ENCODE measurements around the gene ZFPM1.
"Not testable (repeated sequence)": the region's sequence is repeated elsewhere in the genome, so short reads cannot be mapped to it uniquely, and the experiment has no call there.

The ZFPM1 gene

DNA sequence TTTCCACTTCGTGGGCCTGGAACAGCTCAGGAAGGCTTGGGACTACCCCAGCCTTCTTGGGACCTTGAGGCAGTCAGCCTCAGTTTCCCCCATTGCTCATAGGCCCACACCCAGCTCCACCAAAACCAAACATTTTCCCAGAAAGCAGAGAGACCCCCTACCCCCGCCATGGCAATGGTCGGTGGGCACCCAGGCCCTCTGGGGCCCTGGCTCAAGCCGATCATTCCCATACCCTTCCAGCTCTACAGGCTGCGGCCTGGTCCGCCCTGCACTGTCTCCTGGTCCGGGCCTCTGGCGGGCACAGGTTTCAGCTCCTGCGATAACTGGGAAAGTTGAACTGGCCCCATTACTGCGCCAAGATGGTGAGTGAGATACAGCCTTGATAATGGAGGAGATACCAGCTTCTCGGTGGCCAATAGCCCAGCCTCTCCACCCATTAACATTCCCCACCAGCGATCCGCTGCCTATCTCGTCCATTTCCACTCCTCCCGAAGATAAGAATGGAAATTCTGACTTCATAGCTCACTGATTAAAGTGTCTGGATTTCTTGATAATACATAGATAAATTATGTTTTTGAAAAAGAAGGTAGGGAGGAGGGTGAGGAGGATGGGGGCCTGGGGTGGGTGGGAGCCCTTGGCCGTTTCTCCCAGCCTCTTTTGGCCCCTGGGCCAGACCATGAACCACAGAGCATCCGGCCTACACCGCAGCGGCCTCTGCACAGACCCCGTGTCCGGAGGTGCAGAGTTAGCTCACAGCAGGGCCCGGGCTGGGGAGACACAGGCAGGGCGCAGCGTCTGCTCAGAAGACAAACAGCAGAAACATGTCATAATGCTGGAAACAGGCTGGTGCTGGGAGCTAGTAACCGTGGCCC, 11.6 kb downstream of the ZFPM1 start:
- in situ Hi-C loops (cut with MboI; ENCODE audit: low sequenced_read_pairs), result no loop called here

DNA sequence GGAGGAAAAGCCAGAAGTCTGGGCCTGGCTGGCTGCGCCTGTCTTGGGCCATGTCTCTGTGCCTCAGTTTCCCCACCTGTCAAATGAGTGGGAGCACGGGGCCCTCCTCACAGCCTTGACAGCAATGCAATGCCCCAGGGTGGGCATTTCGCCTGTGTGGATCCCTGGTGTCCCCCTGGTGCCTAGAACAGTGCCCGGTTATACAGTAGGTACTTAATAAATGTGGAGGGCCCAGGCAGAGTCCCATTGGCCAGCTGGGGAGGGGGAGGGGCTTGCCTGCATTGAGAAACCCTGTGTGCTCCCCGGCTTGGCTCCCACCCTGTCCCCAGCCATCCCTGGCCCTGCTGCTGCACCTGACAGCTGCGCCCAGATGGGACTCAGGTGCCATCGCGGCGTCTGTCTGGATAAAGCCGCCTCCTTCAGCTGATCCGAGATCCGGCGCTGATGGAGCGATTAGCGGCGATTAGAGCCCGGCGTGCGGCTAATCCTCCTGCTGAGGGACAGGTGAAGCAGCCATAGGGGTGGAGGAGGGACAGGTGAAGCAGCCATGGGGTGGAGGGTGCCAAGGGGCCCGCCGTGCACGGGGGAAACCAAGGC, 12.4 kb downstream of the ZFPM1 start:
- in situ Hi-C loops (cut with MboI; ENCODE audit: low sequenced_read_pairs), result no loop called here

DNA sequence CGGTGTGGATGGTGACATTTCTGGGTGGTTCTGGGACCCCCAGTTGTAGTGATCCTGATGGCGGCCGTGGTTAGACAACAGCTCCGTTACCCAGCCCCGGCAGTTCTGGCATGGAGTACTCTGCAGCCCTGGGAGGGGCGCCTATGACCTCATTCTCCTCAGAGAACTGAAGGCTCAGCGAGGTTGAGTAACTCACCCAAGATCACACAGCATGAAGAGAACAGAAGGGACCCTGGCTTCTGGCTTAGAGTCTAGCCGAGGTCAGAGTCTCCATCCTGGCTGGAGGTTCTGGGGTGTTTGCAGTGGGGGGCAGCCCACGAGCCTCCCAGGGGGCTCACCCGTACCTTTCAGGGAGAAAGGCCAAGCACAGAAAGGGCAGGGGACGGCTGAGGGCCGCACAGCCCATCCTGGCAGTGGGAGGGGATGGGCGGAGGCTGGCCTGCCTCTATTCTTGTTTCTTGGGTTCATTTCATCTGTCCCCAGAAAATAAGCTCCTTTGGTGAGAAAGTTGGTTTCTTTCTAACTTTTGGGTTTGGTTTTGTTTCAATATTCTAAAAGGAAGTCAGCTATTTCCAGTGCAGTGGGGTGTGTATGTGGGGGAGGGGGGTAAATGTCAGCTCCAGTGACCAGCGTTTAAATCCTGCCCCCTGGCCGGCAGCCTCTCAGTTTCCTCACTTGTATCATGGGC, 13.2 kb downstream of the ZFPM1 start:
- in situ Hi-C loops (cut with MboI; ENCODE audit: low sequenced_read_pairs), result no loop called here

DNA sequence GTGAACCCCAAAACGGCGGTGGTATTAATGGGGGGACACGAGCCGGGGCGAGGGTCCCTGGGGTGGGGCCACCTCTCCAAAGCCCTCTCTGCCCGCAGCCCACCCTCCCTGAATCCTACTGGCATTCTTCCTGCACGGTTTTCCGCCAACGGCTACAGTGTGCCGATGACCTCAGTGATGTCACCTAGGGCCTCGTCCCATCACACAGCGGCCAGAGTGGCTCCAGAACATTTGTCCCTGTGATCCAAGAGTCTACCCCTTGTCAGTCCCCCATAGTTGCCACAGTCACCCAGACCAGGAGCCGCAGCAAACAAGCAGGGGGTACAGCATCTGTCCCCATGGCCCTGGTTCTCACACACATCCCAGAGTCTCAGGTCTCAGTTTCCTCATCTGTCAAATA, 13.9 kb downstream of the ZFPM1 start:
- in situ Hi-C loops (cut with MboI; ENCODE audit: low sequenced_read_pairs), result no loop called here

DNA sequence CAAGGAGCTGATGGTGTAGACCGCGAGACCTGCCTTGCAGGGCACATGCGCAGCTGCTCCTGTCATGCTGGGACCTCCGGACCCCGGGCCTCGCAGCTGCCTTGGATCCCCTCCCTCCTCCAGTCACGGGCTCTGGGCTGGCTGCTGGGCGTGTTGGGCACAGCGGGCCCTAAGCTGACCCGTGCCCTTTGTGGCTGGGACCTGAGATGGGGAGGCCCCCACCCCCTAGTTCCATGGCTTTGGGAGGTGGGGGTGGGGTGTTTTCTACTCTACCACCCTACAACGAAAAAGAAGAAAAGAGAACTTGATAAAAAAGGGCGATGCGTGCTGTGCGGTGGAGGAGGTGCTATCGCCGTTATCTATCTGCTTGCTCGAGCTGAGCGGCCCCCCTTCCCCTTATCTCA, 14.5 kb downstream of the ZFPM1 start:
- in situ Hi-C loops (cut with MboI; ENCODE audit: low sequenced_read_pairs), result no loop called here

DNA sequence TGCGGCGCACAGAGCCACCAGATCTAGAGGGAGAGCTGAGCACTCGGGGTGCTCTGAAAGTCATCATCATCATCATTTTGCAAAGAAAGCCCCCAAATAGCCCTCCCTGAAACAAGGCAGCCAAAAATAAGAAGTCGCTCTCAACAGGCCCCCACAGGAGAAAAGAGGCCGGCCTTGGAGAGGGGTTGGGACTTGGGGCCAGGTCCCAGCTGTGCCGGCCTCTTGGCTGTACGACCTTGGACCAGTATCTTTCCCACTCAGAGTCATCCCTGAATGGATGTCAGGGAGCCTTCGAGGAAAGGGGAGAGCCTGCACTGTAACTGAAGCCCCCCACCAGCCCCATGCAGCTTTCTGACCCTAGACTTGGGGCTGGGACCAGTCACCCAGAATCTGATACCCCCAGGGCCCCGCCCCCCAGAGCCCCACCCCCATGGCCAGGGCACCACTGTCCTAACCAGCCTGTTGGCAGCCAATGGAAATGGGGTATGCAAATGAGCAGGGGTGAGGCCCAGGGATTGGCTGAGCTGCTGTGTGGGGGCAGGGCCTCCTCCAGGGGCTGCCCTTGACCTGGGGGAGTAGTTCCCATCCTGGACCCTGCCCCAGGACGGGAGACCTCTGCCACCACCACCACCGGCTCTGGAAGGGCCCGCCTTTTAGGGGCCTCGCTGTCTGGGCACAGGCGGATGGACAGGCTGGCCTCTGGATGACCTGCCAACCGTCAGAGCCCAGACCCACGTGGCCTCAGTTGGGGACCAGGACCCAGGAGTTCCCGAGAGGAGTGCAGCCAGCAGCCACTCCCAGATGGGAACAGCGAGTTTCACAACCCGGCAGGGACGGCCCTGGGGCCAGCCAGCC, 15.4 kb downstream of the ZFPM1 start:
- in situ Hi-C loops (cut with MboI; ENCODE audit: low sequenced_read_pairs), result no loop called here

DNA sequence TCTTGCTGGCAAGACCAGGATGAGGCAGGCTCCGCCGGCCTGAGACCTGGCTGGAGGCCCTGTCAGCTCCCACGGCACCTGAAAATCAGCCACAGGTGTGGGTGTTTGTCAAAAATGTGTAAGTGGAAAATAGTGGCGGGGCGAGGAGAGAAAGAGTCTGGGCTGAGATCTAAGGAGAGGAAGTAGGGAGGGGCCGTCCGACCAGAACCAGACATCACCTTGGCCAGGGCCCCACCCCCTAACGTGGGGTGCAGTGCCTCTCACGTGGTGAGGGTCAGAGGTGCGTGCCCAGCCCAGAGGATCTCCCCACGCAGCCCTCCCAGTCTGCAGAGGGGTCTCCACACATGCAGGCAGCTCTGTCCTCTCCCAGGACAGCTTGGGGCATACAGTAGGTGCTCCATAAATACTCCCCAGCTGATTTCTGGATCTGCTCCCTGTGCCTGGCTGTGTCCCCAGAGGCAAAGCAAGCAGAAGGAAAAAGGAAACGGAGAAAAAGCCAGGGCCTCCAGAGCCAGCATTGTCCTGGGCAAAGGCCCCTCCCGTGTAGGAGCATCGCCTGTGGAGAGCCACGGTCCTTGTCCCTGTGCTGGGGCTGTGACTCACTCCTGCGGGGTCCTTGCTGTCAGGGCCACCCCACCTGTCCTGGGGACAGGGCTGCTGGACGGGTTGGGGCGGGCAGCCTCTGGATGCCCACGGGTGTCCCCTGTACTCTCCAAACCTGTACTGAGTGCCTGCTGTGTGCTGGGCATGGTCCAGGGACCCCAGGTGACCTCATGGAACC, 16.7 kb downstream of the ZFPM1 start:
- in situ Hi-C loops (cut with MboI; ENCODE audit: low sequenced_read_pairs), result no loop called here

DNA sequence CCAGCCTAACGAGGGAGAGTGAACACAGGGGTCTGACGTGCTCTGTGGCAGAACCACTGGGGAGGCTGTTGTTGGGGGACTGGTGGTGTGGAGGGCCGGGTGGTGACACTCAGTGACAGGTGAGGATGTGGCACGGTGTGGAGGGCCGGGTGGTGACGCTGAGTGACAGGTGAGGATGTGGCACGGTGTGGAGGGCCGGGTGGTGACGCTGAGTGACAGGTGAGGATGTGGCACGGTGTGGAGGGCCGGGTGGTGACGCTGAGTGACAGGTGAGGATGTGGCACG, 17.3 kb downstream of the ZFPM1 start:
- in situ Hi-C loops (cut with MboI; ENCODE audit: low sequenced_read_pairs), result not testable (repeated sequence)

DNA sequence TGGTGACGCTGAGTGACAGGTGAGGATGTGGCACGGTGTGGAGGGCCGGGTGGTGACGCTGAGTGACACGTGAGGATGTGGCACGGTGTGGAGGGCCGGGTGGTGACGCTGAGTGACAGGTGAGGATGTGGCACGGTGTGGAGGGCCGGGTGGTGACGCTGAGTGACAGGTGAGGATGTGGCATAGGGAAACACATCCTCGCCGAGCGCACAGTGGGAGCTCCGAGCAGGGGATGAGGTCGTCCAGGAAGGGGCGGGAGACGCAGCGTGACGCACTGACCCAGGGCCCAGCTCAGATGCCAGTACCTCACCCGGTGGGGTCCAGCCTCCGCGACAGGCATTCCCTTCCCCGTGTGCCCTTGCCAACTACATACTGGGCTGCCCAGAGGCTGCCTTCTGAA, 17.6 kb downstream of the ZFPM1 start:
- in situ Hi-C loops (cut with MboI; ENCODE audit: low sequenced_read_pairs), result not testable (repeated sequence)

DNA sequence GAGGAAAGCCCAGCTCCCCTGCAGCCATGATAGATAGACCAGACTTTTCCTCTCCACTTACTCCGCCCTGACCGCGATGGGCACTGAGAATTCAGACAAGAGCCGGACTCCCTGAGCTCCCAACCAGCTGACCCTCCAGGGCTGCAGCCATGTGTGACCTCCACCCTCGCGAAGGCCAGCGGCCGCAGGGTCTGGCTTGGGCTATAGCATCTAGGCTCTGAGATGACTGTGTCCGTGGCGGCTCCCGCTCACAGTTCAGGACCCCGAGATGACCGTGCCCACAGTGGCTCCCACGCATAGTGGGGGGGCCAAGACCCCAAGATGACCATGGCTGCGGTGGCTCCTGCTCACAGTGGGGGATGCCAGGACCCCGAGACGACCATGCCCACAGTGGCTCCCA, 18.0 kb downstream of the ZFPM1 start:
- in situ Hi-C loops (cut with MboI; ENCODE audit: low sequenced_read_pairs), result no loop called here

DNA sequence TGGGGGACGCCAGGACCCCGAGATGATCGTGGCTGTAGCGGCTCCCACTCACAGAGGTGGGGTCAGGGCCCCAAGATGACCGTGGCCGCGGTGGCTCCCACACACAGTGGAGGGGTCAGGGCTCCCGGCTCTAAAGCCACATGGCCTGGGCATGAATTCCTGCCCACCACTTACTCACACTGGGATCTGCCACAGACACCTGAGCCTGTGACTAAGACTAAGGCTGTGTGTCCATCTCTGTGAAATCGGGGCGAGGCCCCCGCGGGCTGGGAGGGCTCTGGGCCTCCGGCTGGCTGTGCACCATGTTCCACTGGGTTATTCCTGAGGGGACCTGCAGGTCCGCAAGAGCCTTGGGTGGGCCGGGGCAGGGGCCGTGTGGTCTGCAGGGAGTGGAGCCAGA, 18.5 kb downstream of the ZFPM1 start:
- in situ Hi-C loops (cut with MboI; ENCODE audit: low sequenced_read_pairs), result no loop called here

DNA sequence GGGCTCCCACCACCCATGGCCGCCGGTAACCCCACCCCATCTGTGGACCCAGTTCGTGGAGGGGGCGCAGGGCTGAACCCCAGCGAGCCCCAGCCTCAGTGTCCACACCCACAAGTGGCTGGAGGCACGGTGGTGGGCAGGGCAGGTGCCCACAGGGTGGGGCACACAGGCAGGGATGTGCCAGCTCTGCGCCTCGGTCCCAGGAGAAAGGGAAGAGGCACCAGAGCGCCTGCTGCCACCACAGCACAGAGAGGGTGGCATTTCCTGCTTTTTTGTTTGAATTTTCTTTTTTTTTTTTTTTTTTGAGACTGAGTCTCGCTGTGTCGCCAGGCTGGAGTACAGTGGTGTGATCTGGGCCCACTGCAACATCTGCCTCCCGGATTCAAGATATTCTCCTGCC, 19.0 kb downstream of the ZFPM1 start:
- in situ Hi-C loops (cut with MboI; ENCODE audit: low sequenced_read_pairs), result no loop called here

DNA sequence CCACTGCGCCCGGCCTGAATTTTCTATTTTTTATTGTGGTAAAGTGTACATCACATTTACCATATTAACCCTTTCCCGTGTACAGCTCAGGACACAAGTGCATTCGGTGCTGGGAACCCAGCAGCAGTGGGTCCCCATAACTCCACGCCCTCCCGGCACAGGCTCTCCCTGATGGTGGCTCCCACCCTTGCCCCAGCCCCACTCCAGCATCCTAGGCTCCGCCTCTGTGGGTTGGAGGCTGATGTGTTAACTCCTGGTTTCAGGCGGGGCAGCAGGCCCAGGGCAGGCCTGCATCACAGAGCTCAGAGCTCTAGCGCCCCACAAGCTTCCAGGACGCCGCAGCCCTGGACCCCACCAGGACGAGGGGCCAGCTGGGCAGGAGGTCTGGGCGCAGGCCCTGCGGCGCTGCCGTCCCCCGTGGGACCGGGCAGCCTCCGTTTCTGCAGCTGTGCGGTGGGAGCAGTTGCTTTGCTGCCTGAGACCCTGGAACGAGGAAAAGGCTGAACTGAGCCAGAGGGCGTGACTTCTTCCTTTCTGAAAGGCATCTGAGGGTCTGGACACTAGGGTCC, 19.6 kb downstream of the ZFPM1 start:
- in situ Hi-C loops (cut with MboI; ENCODE audit: low sequenced_read_pairs), result no loop called here

DNA sequence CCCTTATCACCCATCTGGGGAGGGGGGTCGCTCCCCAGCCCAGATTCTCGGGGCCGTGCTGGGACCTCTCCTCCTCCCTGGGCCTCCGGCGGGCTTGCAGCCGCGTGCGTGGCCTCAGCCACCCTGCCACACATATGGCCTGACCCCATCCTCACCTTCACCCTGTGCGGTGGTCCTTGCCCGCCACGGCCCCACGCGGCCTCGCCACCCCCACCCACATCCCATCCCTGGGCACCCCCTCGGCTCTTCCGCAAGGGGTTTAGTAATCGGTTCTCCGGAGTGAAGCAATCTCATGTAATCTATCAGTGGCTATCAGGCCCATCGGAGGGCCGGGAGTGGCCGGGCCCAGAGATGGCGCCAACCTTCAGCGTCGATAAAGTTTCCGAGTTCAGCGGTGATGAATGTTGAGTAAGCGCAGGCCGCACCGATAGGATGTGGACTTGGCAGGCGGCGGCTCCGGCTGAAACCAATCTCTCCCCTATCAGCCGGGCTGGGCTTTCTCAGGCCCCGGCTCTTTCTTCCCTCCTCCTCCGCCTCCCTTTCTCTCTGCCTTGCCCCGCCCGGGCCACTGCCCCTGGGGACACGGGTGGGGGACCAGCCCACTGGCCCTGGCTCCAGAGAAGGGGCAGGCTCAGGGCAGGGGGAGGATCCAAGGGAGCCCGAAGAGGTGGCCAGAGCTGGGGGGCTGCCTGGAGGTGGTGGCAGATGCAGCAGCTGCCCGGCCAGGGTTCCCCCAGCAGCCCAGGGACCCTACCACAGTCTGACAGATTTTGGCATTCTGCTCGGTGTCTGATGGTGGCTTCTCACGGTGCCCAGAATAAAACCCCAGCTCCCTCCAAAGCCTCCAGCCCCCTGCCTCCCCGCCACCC, 20.8 kb downstream of the ZFPM1 start:
- in situ Hi-C loops (cut with MboI; ENCODE audit: low sequenced_read_pairs), result no loop called here

DNA sequence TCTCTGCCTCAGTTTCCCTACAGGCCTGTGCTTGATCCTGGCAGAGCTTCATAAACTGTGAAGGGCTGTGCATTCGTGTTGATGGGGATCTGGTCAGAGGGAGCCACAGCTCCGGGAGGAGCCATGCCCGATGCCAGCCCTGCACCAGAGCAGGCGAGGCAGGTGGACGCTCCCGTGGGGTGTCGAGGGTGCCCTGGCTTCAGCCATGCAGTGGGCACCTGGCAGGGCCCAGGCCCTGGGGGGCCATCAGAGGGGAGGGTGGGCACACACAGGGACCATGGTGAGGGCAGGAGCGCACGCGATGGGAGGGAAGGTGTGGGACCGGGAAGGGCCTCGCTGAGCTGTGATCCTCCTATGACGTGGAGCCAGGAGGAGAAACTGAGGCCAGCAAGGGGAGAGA, 22.0 kb downstream of the ZFPM1 start:
- in situ Hi-C loops (cut with MboI; ENCODE audit: low sequenced_read_pairs), result no loop called here

DNA sequence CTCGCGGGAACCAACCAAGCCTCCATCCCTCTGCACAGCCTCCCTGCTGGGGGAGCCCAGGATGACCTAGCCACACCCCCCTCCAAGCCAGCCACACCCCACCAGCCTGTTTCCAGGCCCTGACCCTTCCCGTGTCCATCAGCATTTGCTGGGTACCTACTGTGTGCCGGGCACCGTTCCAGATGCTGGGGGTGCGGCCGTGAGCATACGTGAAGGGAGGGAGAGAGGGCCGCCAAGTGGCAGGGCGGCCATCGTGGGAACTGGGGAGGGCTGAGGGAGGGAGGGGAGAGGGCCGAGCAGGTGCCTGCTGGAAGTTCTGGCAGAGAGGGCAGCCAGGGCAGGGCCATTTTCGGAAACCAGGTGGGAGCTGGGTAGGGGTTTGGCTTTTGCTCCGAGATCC, 23.1 kb downstream of the ZFPM1 start:
- in situ Hi-C loops (cut with MboI; ENCODE audit: low sequenced_read_pairs), result no loop called here

DNA sequence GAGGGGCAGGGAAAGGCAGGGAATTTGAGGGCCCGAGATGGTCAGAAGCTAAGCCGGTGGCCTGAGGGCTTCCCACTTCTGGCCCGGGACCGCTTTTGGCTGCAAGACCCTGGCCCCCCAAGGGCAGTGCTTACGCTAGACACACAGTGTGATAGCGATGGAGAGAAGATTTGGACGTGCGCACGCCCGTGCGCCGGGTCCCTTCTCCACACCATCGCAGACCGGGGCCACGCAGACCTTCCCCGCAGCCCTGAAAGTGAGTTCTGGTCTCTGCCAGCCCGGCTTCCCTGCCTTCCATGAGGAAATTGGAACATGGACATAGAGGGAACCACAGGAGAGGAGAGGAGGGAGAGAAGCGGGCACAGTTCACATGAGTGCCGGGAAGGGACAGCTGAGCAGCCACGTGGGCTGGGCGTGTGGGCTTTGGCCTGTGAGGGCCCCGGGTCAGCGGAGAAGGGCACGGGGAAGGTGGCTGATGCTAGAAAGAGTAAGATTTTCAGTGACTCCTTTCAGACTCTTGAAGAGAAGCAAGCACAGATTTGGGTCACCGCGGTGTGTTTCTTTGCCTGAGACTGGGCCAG, 23.8 kb downstream of the ZFPM1 start:
- in situ Hi-C loops (cut with MboI; ENCODE audit: low sequenced_read_pairs), result no loop called here

DNA sequence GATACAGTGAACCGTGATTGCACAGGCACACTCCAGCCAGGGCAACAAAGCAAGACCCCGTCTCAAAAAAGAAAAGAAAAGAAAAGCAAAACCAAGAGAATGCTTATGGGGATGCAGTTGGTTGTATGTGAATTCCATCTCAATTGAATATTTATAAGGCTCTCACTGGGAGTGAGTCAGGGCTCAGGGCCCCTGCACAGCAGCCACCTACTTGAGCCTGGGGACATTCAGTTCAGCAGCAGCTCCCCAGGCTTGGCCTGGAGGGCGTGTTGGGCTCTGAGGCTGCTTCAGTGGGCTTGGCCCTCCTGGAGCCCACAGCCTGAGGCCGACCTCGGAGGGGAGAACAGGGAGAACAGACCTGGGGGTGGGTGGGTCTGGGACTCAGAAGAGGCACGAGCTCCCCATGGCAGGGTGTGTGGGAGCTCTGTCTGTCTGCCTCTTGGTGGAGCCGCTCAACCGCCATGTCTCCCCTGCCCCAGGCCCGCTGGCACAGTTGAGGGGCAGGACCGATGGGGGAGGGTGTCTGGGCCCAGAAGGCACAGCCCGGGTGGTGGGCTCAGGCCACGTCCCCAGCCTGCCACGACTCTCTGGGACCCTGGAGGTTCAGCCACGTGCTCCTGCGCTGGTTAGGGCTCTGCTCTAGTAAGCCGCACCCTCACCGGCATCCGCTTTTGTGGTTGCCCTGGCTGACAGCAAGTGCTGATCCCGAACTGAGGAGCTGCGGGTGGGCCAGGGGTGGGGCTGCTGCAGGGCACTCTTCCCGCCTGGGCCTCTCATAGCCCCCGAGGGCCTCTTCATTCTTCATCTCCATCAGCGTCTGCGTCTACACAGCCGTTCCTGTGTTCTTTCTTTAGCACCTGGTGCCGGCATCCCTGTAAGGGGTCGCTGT, 24.8 kb downstream of the ZFPM1 start:
- in situ Hi-C loops (cut with MboI; ENCODE audit: low sequenced_read_pairs), result no loop called here
